Fibroblast of mammary gland (primary cell): ENCODE data around the gene EFR3B.

Source experiments
- DNase-seq: peaks from one replicate; pipeline ENCODE4 v3.0.0-alpha.2; 2010; ENCODE audit warnings: low read depth
- H3K4me3 ChIP-seq: 2 replicates; pipeline ENCODE4 v1.5.1; 2011; ENCODE audit warnings: low read depth, mild to moderate bottlenecking, low read length, moderate library complexity; ENCODE audit not compliant: control insufficient read depth
- CTCF ChIP-seq: conservative IDR thresholded peaks from 2 replicates; pipeline ENCODE4 v1.5.1; 2011; ENCODE audit warnings: low read depth, low read length, inconsistent platforms; ENCODE audit not compliant: control insufficient read depth, insufficient read depth

The EFR3B gene

GRCh38 chr2:25201794-25202193 lies 159.9 kb downstream of the EFR3B start:
- no peak for TF ChIP-seq CTCF

GRCh38 chr2:25202275-25202674 lies 160.4 kb downstream of the EFR3B start:
- TF ChIP-seq CTCF = no peak
- no peak overlapping the region for H3K4me3 ChIP-seq
- no peak for DNase-seq

More at GRCh38 chr2:25201794-25202193, 159.9 kb downstream of the EFR3B start:
- DNase-seq = no peak
- H3K4me3 ChIP-seq = no peak overlapping the region

- TF ChIP-seq CTCF = no peak
- H3K4me3 ChIP-seq = no peak overlapping the region
- DNase-seq = no peak
These were observed 162.4 kb downstream of the EFR3B start for GRCh38 chr2:25204190-25204838.

DNA sequence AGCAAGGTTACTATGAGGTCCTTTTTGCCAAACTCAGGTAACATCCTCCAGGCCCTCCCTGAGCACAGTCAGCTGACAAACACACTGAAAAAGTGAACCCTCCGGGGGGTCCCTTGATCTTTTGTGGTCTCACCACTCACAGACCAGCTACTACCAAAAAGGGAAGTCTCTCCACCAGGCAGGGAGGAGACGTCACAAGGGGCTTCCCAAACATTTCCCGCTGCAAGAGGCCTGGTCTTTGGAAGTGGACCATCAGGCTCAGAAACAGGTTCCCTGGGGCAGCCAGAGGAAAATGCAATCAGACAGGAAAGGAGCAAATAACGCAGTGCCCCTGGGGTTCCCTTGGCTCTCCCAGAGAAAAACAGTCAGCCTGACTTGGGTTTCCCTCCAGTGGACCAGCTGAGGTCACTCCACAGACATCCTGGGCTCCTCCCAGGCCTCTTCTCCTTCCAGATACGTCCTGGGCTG lies 165.2 kb downstream of the EFR3B start:
- no peak for TF ChIP-seq CTCF
- no peak overlapping the region for H3K4me3 ChIP-seq
- no peak for DNase-seq
